ENCODE results near the gene HDAC11. TPM values are rescaled to one million over a fixed set of nuclear protein-coding genes. Genes with fewer than 3 reads are reported as not detected.

The HDAC11 gene
- total and polyA plus RNA-seq, 4 donors = 2.5 to 9.0 (median 3.2) TPM

DNA sequence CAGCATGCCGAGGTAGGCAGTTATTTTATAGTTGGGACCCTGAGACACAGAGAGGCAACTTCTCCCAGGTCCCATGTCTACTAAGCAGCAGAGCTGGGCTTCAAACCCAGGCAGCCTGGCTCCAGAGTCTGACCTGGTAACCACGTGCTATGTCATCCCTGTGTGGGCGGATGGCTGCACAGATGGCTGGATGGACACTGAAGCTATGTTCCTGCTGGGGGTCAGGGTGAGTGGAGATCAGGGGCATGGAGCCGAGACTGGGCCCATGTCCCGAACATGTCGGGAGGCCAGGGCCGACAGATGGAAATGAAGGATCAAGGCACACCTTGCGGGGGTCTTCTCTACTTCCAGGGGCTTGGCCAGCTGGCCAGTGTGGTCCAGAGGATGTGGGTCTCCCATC lies 59.6 kb downstream of the HDAC11 start:
- H3K27ac ChIP-seq (ENCODE audit: low read depth in 1 of 2, low read length in 2 of 2) = no peak overlapping the region
- no peak overlapping the region for H3K9ac ChIP-seq (ENCODE audit: low read depth in 1 of 2, low read length in 2 of 2)
- no peaks in the 10 kb centered on the region for H3K36me3 ChIP-seq (ENCODE audit: control insufficient read depth in 4 of 4, insufficient read depth in 3 of 4, low read depth in 1 of 4, low read length in 3 of 4)
- H3K9me3 ChIP-seq (ENCODE audit: control insufficient read depth in 4 of 4, low read length in 3 of 4) = peaks cover 2 to 18% (median 4%) of the 10 kb centered on the region in 4 donors
- H3K27me3 ChIP-seq (ENCODE audit: control insufficient read depth in 4 of 4, insufficient read depth in 4 of 4, low read length in 3 of 4) = peaks cover 0 to 20% (median 4%) of the 10 kb centered on the region in 4 donors
- DNase-seq (ENCODE audit: low spot score) = no peak
- H3K4me3 ChIP-seq (ENCODE audit: low read depth in 1 of 3, low read length in 3 of 3) = no peak overlapping the region
- WGBS = 84% methylated on average over 8 of the region's 8 CpGs
- TF ChIP-seq, protein P1, sequence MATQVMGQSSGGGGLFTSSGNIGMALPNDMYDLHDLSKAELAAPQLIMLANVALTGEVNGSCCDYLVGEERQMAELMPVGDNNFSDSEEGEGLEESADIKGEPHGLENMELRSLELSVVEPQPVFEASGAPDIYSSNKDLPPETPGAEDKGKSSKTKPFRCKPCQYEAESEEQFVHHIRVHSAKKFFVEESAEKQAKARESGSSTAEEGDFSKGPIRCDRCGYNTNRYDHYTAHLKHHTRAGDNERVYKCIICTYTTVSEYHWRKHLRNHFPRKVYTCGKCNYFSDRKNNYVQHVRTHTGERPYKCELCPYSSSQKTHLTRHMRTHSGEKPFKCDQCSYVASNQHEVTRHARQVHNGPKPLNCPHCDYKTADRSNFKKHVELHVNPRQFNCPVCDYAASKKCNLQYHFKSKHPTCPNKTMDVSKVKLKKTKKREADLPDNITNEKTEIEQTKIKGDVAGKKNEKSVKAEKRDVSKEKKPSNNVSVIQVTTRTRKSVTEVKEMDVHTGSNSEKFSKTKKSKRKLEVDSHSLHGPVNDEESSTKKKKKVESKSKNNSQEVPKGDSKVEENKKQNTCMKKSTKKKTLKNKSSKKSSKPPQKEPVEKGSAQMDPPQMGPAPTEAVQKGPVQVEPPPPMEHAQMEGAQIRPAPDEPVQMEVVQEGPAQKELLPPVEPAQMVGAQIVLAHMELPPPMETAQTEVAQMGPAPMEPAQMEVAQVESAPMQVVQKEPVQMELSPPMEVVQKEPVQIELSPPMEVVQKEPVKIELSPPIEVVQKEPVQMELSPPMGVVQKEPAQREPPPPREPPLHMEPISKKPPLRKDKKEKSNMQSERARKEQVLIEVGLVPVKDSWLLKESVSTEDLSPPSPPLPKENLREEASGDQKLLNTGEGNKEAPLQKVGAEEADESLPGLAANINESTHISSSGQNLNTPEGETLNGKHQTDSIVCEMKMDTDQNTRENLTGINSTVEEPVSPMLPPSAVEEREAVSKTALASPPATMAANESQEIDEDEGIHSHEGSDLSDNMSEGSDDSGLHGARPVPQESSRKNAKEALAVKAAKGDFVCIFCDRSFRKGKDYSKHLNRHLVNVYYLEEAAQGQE (IDR thresholded peaks at IDR 0.05) = no peak
- TF ChIP-seq GABPA (IDR thresholded peaks at IDR 0.05 in 1 of 2, conservative IDR thresholded peaks at IDR 0.05 in 1 of 2) = no peak
- no peak for TF ChIP-seq NR2F2 (IDR thresholded peaks at IDR 0.05)
- no peaks in the 10 kb centered on the region for H3K4me1 ChIP-seq (ENCODE audit: control insufficient read depth in 4 of 4, insufficient read depth in 4 of 4, low read length in 3 of 4)

DNA sequence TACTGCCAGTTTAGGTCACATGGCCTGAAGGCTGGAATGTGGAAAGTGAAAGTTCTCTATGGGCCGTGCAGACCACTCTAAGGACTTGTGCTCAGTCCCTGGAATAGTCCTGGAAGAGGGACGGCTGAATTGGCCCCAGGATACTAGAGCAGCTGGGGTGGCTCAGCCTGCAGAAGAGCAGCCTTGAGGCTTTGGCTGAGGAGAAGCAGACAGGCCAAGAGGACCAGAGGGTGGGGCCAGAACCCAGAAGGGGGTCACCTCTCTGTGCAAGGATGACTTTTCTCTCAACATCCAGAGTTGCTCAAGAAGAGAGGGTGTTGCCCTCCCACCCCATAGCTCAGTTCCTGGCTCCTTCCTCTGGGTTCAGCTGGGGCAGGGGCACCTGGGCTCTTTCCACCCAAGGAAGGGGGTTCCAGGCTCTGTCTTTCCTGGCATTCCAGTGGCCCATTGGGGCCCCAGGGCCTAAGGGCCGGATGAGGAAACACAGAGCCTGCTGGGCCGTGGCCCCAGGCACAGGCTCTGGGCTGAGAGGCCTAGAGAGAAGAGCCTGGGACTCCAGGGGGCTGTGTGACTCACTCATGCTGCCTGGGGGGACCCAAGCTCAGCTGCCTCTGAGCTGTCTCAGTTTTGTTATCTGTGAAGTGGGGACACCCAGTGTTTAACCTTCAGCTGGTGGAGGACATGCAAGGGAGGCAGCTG lies 60.3 kb downstream of the HDAC11 start:
- DNase-seq (ENCODE audit: low spot score) = no peak
- WGBS = 83% methylated on average over 4 of the region's 4 CpGs
- no peak overlapping the region for H3K9ac ChIP-seq (ENCODE audit: low read depth in 1 of 2, low read length in 2 of 2)
- H3K27me3 ChIP-seq (ENCODE audit: control insufficient read depth in 4 of 4, insufficient read depth in 4 of 4, low read length in 3 of 4) = peaks cover 0 to 20% (median 4%) of the 10 kb centered on the region in 4 donors
- peaks cover 2 to 18% (median 4%) of the 10 kb centered on the region in 4 donors for H3K9me3 ChIP-seq (ENCODE audit: control insufficient read depth in 4 of 4, low read length in 3 of 4)
- no peaks in the 10 kb centered on the region for H3K36me3 ChIP-seq (ENCODE audit: control insufficient read depth in 4 of 4, insufficient read depth in 3 of 4, low read depth in 1 of 4, low read length in 3 of 4)
- no peaks in the 10 kb centered on the region for H3K4me1 ChIP-seq (ENCODE audit: control insufficient read depth in 4 of 4, insufficient read depth in 4 of 4, low read length in 3 of 4)
- no peak overlapping the region for H3K27ac ChIP-seq (ENCODE audit: low read depth in 1 of 2, low read length in 2 of 2)
- H3K4me3 ChIP-seq (ENCODE audit: low read depth in 1 of 3, low read length in 3 of 3) = no peak overlapping the region
- TF ChIP-seq FOXA2 (IDR thresholded peaks at IDR 0.05) = no peak
- TF ChIP-seq, protein P2, sequence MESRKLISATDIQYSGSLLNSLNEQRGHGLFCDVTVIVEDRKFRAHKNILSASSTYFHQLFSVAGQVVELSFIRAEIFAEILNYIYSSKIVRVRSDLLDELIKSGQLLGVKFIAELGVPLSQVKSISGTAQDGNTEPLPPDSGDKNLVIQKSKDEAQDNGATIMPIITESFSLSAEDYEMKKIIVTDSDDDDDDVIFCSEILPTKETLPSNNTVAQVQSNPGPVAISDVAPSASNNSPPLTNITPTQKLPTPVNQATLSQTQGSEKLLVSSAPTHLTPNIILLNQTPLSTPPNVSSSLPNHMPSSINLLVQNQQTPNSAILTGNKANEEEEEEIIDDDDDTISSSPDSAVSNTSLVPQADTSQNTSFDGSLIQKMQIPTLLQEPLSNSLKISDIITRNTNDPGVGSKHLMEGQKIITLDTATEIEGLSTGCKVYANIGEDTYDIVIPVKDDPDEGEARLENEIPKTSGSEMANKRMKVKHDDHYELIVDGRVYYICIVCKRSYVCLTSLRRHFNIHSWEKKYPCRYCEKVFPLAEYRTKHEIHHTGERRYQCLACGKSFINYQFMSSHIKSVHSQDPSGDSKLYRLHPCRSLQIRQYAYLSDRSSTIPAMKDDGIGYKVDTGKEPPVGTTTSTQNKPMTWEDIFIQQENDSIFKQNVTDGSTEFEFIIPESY (IDR thresholded peaks at IDR 0.05) = no peak
- TF ChIP-seq, protein P3, sequence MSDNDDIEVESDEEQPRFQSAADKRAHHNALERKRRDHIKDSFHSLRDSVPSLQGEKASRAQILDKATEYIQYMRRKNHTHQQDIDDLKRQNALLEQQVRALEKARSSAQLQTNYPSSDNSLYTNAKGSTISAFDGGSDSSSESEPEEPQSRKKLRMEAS (IDR thresholded peaks at IDR 0.05) = no peak
- no peak for TF ChIP-seq SP1 (IDR thresholded peaks at IDR 0.05)
- TF ChIP-seq, protein P4, sequence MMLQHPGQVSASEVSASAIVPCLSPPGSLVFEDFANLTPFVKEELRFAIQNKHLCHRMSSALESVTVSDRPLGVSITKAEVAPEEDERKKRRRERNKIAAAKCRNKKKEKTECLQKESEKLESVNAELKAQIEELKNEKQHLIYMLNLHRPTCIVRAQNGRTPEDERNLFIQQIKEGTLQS (IDR thresholded peaks at IDR 0.05) = no peak

DNA sequence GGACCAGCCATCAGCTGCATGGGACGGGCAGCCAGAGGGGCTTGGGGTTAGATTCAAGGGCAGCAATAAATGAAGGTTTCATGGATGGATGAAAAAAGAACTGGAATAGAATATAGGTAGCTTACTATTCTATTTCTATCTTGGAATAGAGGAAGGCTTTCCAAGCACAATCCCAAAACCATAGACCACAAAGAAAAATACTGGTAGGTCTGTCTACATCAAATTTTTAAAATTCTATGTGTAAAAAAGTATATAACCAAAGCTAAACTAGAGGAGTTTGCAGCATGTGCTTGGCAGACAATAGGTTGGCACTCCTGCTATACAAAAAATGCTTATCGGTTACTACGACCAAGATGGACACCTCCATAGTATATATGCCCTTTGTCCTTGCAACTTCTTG lies 61.6 kb downstream of the HDAC11 start:
- Histone ChIP-seq H3K9me3 (ENCODE audit: control insufficient read depth in 4 of 4, low read length in 3 of 4) (peaks cover 2 to 18% (median 4%) of the 10 kb centered on the region in 4 donors), H3K36me3 (ENCODE audit: control insufficient read depth in 4 of 4, insufficient read depth in 3 of 4, low read depth in 1 of 4, low read length in 3 of 4) (no peaks in the 10 kb centered on the region), H3K27ac (ENCODE audit: low read depth in 1 of 2, low read length in 2 of 2) (no peak overlapping the region), H3K27me3 (ENCODE audit: control insufficient read depth in 4 of 4, insufficient read depth in 4 of 4, low read length in 3 of 4) (peaks cover 0 to 20% (median 4%) of the 10 kb centered on the region in 4 donors), H3K9ac (ENCODE audit: low read depth in 1 of 2, low read length in 2 of 2) (no peak overlapping the region), H3K4me1 (ENCODE audit: control insufficient read depth in 4 of 4, insufficient read depth in 4 of 4, low read length in 3 of 4) (no peaks in the 10 kb centered on the region), H3K4me3 (ENCODE audit: low read depth in 1 of 3, low read length in 3 of 3) (no peak overlapping the region)
- no peak for TF ChIP-seq HNF4G (IDR thresholded peaks at IDR 0.05)
- TF ChIP-seq, protein P4 (IDR thresholded peaks at IDR 0.05) = no peak
- TF ChIP-seq JUND (IDR thresholded peaks at IDR 0.05) = no peak
- TF ChIP-seq FOXA2 (IDR thresholded peaks at IDR 0.05) = no peak
- DNase-seq (ENCODE audit: low spot score) = no peak
- WGBS = 71% methylated on average over 3 of the region's 3 CpGs
